ENCODE data around the gene PSD2.

DNA sequence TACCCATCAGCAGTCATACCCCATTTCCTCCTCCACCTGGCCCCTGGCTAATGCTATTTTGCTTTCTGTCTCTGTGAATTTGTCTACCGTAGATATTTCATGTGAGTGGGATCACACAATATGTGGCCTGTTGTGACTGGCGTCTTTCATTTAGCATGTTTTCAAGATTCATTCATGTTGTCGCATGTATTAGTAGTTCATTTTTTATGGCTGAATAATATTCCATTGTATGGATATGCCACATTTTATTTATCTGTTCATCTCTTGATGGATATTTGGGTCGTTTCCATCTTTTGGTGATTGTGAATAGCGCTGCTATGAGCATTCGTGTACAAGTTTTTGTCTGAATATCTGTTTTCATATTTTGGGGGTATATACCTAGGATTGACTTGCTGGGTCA is 33.9 kb downstream of the PSD2 start:
- TF ChIP-seq, protein P1, sequence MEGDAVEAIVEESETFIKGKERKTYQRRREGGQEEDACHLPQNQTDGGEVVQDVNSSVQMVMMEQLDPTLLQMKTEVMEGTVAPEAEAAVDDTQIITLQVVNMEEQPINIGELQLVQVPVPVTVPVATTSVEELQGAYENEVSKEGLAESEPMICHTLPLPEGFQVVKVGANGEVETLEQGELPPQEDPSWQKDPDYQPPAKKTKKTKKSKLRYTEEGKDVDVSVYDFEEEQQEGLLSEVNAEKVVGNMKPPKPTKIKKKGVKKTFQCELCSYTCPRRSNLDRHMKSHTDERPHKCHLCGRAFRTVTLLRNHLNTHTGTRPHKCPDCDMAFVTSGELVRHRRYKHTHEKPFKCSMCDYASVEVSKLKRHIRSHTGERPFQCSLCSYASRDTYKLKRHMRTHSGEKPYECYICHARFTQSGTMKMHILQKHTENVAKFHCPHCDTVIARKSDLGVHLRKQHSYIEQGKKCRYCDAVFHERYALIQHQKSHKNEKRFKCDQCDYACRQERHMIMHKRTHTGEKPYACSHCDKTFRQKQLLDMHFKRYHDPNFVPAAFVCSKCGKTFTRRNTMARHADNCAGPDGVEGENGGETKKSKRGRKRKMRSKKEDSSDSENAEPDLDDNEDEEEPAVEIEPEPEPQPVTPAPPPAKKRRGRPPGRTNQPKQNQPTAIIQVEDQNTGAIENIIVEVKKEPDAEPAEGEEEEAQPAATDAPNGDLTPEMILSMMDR (IDR thresholded peaks at IDR 0.05; ENCODE audit: low read depth, low read length, poor library complexity, severe bottlenecking) = no peak
- no peak for TF ChIP-seq EZH2phosphoT487 (IDR thresholded peaks at IDR 0.05; ENCODE audit: borderline replicate concordance, low read length)
